ENCODE measurements around the gene PTCD3.

DNA sequence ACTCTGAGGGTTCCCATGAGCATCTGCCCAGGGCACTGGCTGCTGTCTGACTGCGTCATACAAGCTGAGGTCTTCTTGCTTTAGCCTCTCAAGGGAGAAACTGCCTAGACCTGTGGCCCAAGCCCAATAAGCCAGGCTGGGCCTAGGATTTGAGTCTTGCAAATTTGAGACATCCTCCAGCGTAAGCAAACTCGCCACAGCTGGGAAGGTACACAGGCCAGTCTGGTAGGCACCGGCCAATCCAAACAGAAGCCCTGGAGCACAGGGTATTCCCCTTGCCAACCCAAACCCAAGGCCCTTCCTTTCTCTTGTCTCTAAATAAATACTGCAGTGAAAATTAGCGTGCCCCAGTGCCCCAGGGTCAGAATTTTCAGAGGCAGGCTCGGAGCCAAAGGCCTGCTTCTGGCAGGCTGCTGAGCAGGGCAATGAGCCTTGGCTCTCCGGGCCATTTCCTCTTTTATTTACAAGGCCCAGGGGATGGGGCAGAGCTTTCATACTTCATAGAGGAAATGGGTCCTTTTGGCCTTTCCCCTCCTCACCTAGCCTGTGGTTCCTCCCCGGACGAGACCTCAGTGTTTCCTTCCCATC, 33.7 kb upstream of the PTCD3 start:
- TF ChIP-seq, protein P1, sequence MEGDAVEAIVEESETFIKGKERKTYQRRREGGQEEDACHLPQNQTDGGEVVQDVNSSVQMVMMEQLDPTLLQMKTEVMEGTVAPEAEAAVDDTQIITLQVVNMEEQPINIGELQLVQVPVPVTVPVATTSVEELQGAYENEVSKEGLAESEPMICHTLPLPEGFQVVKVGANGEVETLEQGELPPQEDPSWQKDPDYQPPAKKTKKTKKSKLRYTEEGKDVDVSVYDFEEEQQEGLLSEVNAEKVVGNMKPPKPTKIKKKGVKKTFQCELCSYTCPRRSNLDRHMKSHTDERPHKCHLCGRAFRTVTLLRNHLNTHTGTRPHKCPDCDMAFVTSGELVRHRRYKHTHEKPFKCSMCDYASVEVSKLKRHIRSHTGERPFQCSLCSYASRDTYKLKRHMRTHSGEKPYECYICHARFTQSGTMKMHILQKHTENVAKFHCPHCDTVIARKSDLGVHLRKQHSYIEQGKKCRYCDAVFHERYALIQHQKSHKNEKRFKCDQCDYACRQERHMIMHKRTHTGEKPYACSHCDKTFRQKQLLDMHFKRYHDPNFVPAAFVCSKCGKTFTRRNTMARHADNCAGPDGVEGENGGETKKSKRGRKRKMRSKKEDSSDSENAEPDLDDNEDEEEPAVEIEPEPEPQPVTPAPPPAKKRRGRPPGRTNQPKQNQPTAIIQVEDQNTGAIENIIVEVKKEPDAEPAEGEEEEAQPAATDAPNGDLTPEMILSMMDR (conservative IDR thresholded peaks at IDR 0.05; ENCODE audit: low read length) = no peak
- no peak for TF ChIP-seq EZH2phosphoT487 (IDR thresholded peaks at IDR 0.05; ENCODE audit: borderline replicate concordance)

All from Loucy (cell line).